Smooth muscle cell (in vitro differentiated cells): Measurements from ENCODE around the gene LGI4. TPM values are rescaled to one million over a fixed set of nuclear protein-coding genes. Genes with fewer than 3 reads are reported as not detected.

Experiments
- DNase-seq: peaks from one replicate; lab custom pipeline; 2025; ENCODE audit not compliant: unreplicated experiment; lab: John Stamatoyannopoulos, UW
- H2AFZ ChIP-seq: fragments of 200-600 bp; sonication (generic); 2 replicates; pipeline ENCODE4 v1.6.0; 2016; ENCODE audit warnings: antibody characterized with exemption, low read depth, mild to moderate bottlenecking
- H3F3A ChIP-seq: fragments of 200-600 bp; sonication (generic); 2 replicates; pipeline ENCODE4 v1.6.0; 2017; ENCODE audit warnings: antibody characterized with exemption, low read depth
- H3K27ac ChIP-seq: fragments of 200-600 bp; sonication (generic); 2 replicates; pipeline ENCODE4 v1.5.1; 2016; ENCODE audit warnings: low read depth, mild to moderate bottlenecking
- H3K27me3 ChIP-seq: fragments of 200-600 bp; sonication (generic); 2 replicates; pipeline ENCODE4 v1.6.1; 2016; ENCODE audit warnings: low read depth, mild to moderate bottlenecking
- H3K36me3 ChIP-seq: fragments of 200-600 bp; sonication (generic); 2 replicates; pipeline ENCODE4 v1.5.1; 2016; ENCODE audit warnings: low read depth
- H3K4me1 ChIP-seq: fragments of 200-600 bp; sonication (generic); 2 replicates; pipeline ENCODE4 v1.5.1; 2016; ENCODE audit warnings: low read depth
- H3K4me2 ChIP-seq: fragments of 200-600 bp; sonication (generic); 2 replicates; pipeline ENCODE4 v1.6.0; 2016; ENCODE audit warnings: mild to moderate bottlenecking
- H3K4me3 ChIP-seq: fragments of 200-600 bp; sonication (generic); 2 replicates; pipeline ENCODE4 v1.5.1; 2016; ENCODE audit warnings: mild to moderate bottlenecking
- H3K79me2 ChIP-seq: fragments of 200-600 bp; sonication (generic); 2 replicates; pipeline ENCODE4 v1.6.0; 2016; ENCODE audit warnings: low read depth, mild to moderate bottlenecking
- H3K9ac ChIP-seq: fragments of 200-600 bp; sonication (generic); 2 replicates; pipeline ENCODE4 v1.6.0; 2016; ENCODE audit warnings: low read depth
- H3K9me3 ChIP-seq: fragments of 200-600 bp; sonication (generic); replicated peaks from 2 replicates; pipeline ENCODE4 v1.5.1; 2016; ENCODE audit warnings: low read depth
- H4K20me1 ChIP-seq: fragments of 200-600 bp; sonication (generic); 2 replicates; pipeline ENCODE4 v1.6.0; 2016; ENCODE audit warnings: low read depth
- WGBS: methylation state at CpG from one replicate; pipeline ENCODE4 v1.1.7; 2016; ENCODE audit warnings: low lambda C conversion rate; 5-methylcytosine and 5-hydroxymethylcytosine counted together
- polyA plus RNA-seq: library from polyadenylated mRNA; unstranded; fragments of >200 nt; fragmentation: Nextera tagmentation; extraction: Ambion mirVana; gene quantifications from 2 replicates; pipeline ENCODE4 v1.2.1, GENCODE V29; 2016
- total RNA-seq: library from RNA; depleted of rRNA; stranded (reverse); fragments of >200 nt; gene quantifications from 2 replicates; pipeline ENCODE4 v1.2.3, GENCODE V29; 2014
- TF ChIP-seq, protein P1 (sequence below): fragments of 200-600 bp; sonication (generic); IDR thresholded peaks from 2 replicates; pipeline ENCODE4 v1.5.1; 2017; ENCODE audit warnings: borderline replicate concordance, mild to moderate bottlenecking, antibody characterized with exemption; ENCODE audit not compliant: insufficient read depth, poor library complexity, severe bottlenecking

Gene LGI4
- total and polyA plus RNA-seq, 2 experiments from 2014 or later = 0.17 to 0.22 TPM

DNA sequence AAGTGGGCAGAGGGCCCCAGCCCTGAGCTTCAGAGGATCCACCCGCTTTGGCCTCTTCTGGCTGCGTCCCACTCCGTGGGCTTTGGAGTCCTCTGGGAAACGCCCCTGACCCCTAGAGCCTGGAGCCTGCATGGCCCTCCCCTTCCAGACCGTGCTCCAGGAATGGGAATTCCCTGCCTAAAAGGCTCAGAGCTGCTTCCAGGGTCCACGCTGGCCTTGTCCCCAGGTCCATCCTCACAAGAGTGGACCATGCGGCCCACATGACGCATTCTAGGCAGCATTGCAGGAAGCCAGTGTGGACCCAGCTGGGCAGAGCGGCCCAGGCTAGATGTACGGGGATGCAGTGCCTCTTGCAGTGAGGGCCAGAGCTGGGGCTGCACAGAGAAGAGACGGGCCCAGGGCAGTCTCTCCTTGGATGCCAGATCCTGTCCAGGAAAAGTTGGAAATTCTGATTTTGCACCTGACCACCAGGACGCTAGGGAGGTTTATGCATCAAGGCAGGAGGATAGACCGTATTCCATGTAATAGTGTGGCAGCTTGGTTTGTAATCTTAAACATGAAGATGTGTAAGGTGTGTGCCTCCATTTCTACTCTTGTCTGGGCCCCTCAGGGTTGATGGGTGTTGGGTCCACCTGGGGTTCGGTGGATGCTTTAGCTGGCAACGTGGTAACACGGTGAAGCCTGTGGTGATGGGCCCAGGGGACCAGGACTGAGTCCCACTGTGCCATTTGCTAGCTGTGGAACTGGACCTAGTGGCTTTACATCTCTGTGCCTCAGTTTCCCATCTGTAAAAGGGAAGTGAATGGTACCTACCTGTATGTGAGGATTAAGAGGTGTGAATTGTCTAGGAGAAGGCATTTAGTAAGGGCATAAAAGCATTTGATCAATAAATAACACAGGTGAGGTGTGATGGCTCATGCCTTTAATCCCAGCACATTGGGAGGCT lies 34.0 kb downstream of the LGI4 start:
- no peak overlapping the region for H3K4me2 ChIP-seq
- WGBS = 81% methylated on average over 16 of the region's 16 CpGs
- no peak overlapping the region for H2AFZ ChIP-seq
- no peak overlapping the region for H3K27ac ChIP-seq
- no peak overlapping the region for H3K4me3 ChIP-seq
- no peaks in the 10 kb centered on the region for H3K36me3 ChIP-seq
- DNase-seq = no peak
- H4K20me1 ChIP-seq = no peaks in the 10 kb centered on the region
- H3K9me3 ChIP-seq = no peaks in the 10 kb centered on the region
- TF ChIP-seq, protein P1, sequence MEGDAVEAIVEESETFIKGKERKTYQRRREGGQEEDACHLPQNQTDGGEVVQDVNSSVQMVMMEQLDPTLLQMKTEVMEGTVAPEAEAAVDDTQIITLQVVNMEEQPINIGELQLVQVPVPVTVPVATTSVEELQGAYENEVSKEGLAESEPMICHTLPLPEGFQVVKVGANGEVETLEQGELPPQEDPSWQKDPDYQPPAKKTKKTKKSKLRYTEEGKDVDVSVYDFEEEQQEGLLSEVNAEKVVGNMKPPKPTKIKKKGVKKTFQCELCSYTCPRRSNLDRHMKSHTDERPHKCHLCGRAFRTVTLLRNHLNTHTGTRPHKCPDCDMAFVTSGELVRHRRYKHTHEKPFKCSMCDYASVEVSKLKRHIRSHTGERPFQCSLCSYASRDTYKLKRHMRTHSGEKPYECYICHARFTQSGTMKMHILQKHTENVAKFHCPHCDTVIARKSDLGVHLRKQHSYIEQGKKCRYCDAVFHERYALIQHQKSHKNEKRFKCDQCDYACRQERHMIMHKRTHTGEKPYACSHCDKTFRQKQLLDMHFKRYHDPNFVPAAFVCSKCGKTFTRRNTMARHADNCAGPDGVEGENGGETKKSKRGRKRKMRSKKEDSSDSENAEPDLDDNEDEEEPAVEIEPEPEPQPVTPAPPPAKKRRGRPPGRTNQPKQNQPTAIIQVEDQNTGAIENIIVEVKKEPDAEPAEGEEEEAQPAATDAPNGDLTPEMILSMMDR = no peak
- no peaks in the 10 kb centered on the region for H3K27me3 ChIP-seq
- H3K4me1 ChIP-seq = no peaks in the 10 kb centered on the region
- no peak overlapping the region for H3K9ac ChIP-seq
- no peaks in the 10 kb centered on the region for H3F3A ChIP-seq
- H3K79me2 ChIP-seq = no peaks in the 10 kb centered on the region

GRCh38 chr19:35099897-35100275 lies 35.0 kb downstream of the LGI4 start:
- Histone ChIP-seq H3K9ac (no peak overlapping the region), H3K4me1 (no peaks in the 10 kb centered on the region), H3F3A (no peaks in the 10 kb centered on the region), H3K4me2 (no peak overlapping the region), H3K4me3 (no peak overlapping the region), H4K20me1 (no peaks in the 10 kb centered on the region), H3K27ac (no peak overlapping the region), H2AFZ (no peak overlapping the region), H3K79me2 (no peaks in the 10 kb centered on the region), H3K9me3 (no peaks in the 10 kb centered on the region), H3K36me3 (no peaks in the 10 kb centered on the region), H3K27me3 (no peaks in the 10 kb centered on the region)
- no peak for DNase-seq
- 94% methylated on average over 13 of the region's 13 CpGs for WGBS
- TF ChIP-seq, protein P1 = no peak

DNA sequence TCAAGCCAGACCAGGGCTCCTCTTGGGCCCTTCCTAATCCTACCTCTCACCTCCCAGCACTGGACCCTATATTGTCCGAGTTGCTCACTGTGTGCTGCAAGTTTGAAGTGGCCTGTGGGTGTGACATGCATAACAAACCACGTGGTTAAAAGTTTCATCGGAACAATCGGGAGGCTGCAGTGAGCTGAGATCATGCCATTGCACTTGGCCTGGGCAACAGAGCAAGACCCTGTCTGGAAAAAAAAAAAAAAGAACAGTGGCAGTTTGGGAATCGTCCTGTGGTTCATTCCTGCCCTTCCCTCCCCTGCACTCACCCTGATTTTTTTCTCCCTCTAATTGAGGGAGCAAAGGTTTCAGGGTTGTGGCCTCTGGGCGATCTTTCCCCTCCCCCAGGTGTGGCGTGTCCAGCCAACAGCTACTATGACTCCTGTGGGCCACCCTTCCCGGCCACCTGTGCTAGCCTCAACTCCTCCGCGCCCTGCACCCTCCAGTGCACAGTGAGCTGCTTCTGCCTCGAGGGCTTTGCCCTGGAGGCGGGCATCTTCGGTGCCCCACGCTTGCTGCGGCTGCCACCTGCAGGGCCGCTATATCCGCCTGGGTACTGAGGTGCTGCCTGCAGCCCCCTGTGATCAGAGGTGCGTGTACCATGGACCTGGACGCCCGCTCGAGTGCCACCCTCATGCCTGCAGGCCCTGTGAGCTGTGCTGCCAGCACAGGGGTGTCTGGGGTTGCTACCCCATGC lies 35.5 kb downstream of the LGI4 start:
- no peaks in the 10 kb centered on the region for H3K27me3 ChIP-seq
- H3K27ac ChIP-seq = no peak overlapping the region
- H3K9ac ChIP-seq = no peak overlapping the region
- DNase-seq = no peak
- no peaks in the 10 kb centered on the region for H4K20me1 ChIP-seq
- TF ChIP-seq, protein P1 = no peak
- no peaks in the 10 kb centered on the region for H3K79me2 ChIP-seq
- no peaks in the 10 kb centered on the region for H3K9me3 ChIP-seq
- no peak overlapping the region for H3K4me3 ChIP-seq
- 93% methylated on average over 21 of the region's 21 CpGs for WGBS
- H2AFZ ChIP-seq = no peak overlapping the region
- no peaks in the 10 kb centered on the region for H3K36me3 ChIP-seq
- no peaks in the 10 kb centered on the region for H3F3A ChIP-seq
- H3K4me2 ChIP-seq = no peak overlapping the region
- H3K4me1 ChIP-seq = no peaks in the 10 kb centered on the region
